Kidney tubule cell (primary cell): Measurements from ENCODE around the gene SWAP70.
A peak's percentile ranks its signal among the peaks of the same experiment; 100 is the strongest.
"Not testable (repeated sequence)": the region's sequence is repeated elsewhere in the genome, so short reads cannot be mapped to it uniquely, and the experiment has no call there.

Experiments
- DNase-seq: peaks from one replicate; pipeline ENCODE4 v3.0.0-alpha.2; 2018; ENCODE audit warnings: low spot score

Gene SWAP70

GRCh38 chr11:9692691-9693090, 28.8 kb downstream of the SWAP70 start:
- peak; percentile 52 for DNase-seq

GRCh38 chr11:9693801-9694553, 30.1 kb downstream of the SWAP70 start:
- no peak for DNase-seq

- not testable (repeated sequence) for DNase-seq
Measured at GRCh38 chr11:9695228-9695627, 31.4 kb downstream of the SWAP70 start.

- DNase-seq = no peak
Measured at GRCh38 chr11:9697766-9698165, 33.9 kb downstream of the SWAP70 start.

GRCh38 chr11:9700105-9700801, 36.4 kb downstream of the SWAP70 start:
- DNase-seq = peak; percentile 34

GRCh38 chr11:9701799-9702198, 37.9 kb downstream of the SWAP70 start:
- DNase-seq = no peak

- DNase-seq = no peak
Measured at GRCh38 chr11:9703280-9703679, 39.4 kb downstream of the SWAP70 start.

GRCh38 chr11:9704037-9704436, 40.2 kb downstream of the SWAP70 start:
- no peak for DNase-seq

- no peak for DNase-seq
Measured at GRCh38 chr11:9704620-9705019, 40.7 kb downstream of the SWAP70 start.

- DNase-seq = not testable (repeated sequence)
Measured at GRCh38 chr11:9705361-9705760, 41.5 kb downstream of the SWAP70 start.

GRCh38 chr11:9708544-9708943, 44.7 kb downstream of the SWAP70 start:
- DNase-seq = no peak

GRCh38 chr11:9710223-9710622, 46.3 kb downstream of the SWAP70 start:
- no peak for DNase-seq

- no peak for DNase-seq
Measured at GRCh38 chr11:9710852-9711251, 47.0 kb downstream of the SWAP70 start.

- DNase-seq = no peak
Measured at GRCh38 chr11:9711454-9712307, 47.8 kb downstream of the SWAP70 start.

GRCh38 chr11:9714272-9714940, 50.5 kb downstream of the SWAP70 start:
- DNase-seq = no peak

GRCh38 chr11:9716275-9717039, 52.6 kb downstream of the SWAP70 start:
- DNase-seq = no peak

- no peak for DNase-seq
Measured at GRCh38 chr11:9717040-9717357, 53.1 kb downstream of the SWAP70 start.

GRCh38 chr11:9717719-9718118, 53.8 kb downstream of the SWAP70 start:
- no peak for DNase-seq

- no peak for DNase-seq
Measured at GRCh38 chr11:9718147-9718546, 54.3 kb downstream of the SWAP70 start.

- peak; percentile 38 for DNase-seq
Measured at GRCh38 chr11:9719566-9720289, 55.9 kb downstream of the SWAP70 start.

GRCh38 chr11:9720290-9720630, 56.4 kb downstream of the SWAP70 start:
- no peak for DNase-seq
